Measurements from ENCODE around the gene TMTC1. TPM values are rescaled to one million over a fixed set of nuclear protein-coding genes. Genes with fewer than 3 reads are reported as not detected.

TMTC1 gene
- total RNA-seq, 2 experiments from 2014 or later, result not detected

DNA sequence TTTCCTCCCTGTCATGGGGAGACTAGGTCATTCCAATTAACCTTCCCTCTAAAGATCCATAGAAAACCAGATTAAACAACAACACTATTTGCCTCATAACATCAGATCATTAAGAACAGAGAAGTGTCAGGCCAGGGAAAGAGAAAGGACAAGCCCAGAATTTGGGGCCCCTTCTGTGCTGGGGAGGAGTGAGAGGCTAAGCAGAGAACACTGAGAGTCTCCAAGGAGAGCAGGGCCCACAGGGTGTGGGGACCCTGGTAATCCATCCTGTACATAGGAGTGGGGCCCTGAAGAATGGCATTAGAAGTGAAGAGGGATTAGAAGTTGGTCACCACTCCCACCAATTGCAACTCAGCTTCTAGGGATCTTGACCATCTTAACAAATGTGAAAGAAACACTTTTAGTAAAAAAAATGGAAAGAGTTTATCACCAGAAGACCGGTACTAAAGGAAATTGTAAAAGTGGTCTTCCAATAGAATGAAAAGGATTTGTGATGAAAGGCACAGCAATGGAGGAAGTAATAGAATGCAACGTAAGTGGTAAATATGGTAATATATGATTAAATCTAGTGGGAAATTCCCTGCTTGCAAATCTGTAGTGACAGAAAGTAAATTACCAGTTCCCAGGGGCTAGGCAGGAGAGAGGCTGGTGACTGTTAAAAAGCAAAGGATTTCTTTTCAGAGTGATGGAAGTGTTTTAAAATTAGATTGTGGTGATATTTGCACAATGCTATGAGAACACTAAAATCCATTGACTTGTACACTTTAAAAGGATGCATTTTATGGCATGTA is 14.0 kb upstream of the TMTC1 start:
- H3K9me3 Mint-ChIP-seq, result no peaks in the 10 kb centered on the region
- ChIA-PET POLR2A (no interaction called here), CTCF (no interaction called here)
- no peak for TF ChIP-seq CTCF (IDR thresholded peaks at IDR 0.05)
- H3K4me3 Mint-ChIP-seq, result no peak overlapping the region
- no peaks in the 10 kb centered on the region for H3K4me1 Mint-ChIP-seq (ENCODE audit: low read depth)
- DNase-seq (no peak), ATAC-seq (no peak)
- H3K27ac Mint-ChIP-seq, result no peak overlapping the region
- H3K36me3 Mint-ChIP-seq (ENCODE audit: low read depth), result no peaks in the 10 kb centered on the region
- intact Hi-C loops (cut with micrococcal nuclease), result no loop called here
- no peaks in the 10 kb centered on the region for H3K27me3 Mint-ChIP-seq

GRCh38 chr12:29796823-29797263 is 13.1 kb upstream of the TMTC1 start:
- ChIA-PET CTCF (no interaction called here), POLR2A (no interaction called here)
- no peak for TF ChIP-seq CTCF (IDR thresholded peaks at IDR 0.05)
- Mint-ChIP-seq H3K27me3 (no peaks in the 10 kb centered on the region), H3K9me3 (no peaks in the 10 kb centered on the region), H3K4me1 (ENCODE audit: low read depth) (no peaks in the 10 kb centered on the region), H3K27ac (no peak overlapping the region), H3K4me3 (no peak overlapping the region), H3K36me3 (ENCODE audit: low read depth) (no peaks in the 10 kb centered on the region)
- ATAC-seq, result no peak
- DNase-seq, result no peak
- intact Hi-C loops (cut with micrococcal nuclease), result no loop called here

- no peaks in the 10 kb centered on the region for H3K36me3 Mint-ChIP-seq (ENCODE audit: low read depth)
- TF ChIP-seq CTCF (IDR thresholded peaks at IDR 0.05), result no peak
- ATAC-seq, result no peak
- H3K9me3 Mint-ChIP-seq, result peaks cover under 1% of the 10 kb centered on the region
- DNase-seq, result no peak
- ChIA-PET CTCF (no interaction called here), POLR2A (no interaction called here)
- H3K4me3 Mint-ChIP-seq, result no peak overlapping the region
- no peaks in the 10 kb centered on the region for H3K27me3 Mint-ChIP-seq
- H3K4me1 Mint-ChIP-seq (ENCODE audit: low read depth), result no peaks in the 10 kb centered on the region
- no peak overlapping the region for H3K27ac Mint-ChIP-seq
- intact Hi-C loops (cut with micrococcal nuclease), result no loop called here
These were observed 12.0 kb upstream of the TMTC1 start for GRCh38 chr12:29795715-29796114.

DNA sequence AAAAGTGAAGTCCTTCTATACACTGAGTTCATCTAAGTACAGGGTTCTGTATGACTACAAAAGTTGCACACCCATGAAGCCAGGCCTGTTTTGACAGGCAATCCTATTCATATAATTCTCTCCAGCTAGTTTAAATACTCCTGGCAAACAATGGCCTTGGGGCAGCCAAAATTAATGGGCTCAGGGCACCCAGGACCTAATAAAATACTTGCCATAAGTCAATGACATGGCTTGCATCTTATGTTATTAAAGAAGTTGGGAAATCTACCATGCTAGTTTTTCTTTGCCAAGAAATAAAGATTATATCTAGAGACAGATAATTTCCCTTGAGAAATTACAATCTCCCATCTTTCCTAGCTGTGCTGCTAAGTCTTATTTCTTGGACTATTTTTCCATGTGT is 11.1 kb upstream of the TMTC1 start:
- intact Hi-C loops (cut with micrococcal nuclease), result no loop called here
- TF ChIP-seq CTCF (IDR thresholded peaks at IDR 0.05), result no peak
- CTCF ChIA-PET, result no interaction called here
- no peaks in the 10 kb centered on the region for H3K27me3 Mint-ChIP-seq
- H3K36me3 Mint-ChIP-seq (ENCODE audit: low read depth), result no peaks in the 10 kb centered on the region
- DNase-seq, result no peak
- no peak for ATAC-seq
- H3K9me3 Mint-ChIP-seq, result peaks cover 6% of the 10 kb centered on the region
- POLR2A ChIA-PET, result no interaction called here
- no peak overlapping the region for H3K4me3 Mint-ChIP-seq
- H3K4me1 Mint-ChIP-seq (ENCODE audit: low read depth), result no peaks in the 10 kb centered on the region
- no peak overlapping the region for H3K27ac Mint-ChIP-seq

DNA sequence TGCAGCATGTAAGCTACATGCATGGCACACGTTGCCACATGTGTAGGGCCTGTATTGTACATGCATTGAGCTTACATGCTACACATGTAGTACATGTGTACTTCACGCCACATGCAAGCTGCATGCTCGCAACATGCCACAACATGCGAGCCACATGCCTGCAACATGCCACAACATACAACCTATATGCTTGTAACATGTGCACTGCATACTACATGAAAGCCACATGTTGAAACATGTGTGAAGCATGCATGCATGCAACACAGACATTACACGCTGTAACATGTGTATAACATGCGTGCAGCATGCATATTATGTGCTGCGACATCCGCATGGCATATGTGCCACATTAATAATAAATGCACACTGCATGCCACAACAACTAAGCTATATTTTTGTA is 9.1 kb upstream of the TMTC1 start:
- ChIA-PET CTCF (no interaction called here), POLR2A (no interaction called here)
- H3K4me1 Mint-ChIP-seq (ENCODE audit: low read depth), result no peaks in the 10 kb centered on the region
- intact Hi-C loops (cut with micrococcal nuclease), result no loop called here
- no peak for TF ChIP-seq CTCF (IDR thresholded peaks at IDR 0.05)
- H3K4me3 Mint-ChIP-seq, result no peak overlapping the region
- H3K9me3 Mint-ChIP-seq, result peaks cover 6% of the 10 kb centered on the region
- ATAC-seq (no peak), DNase-seq (no peak)
- H3K27me3 Mint-ChIP-seq, result no peaks in the 10 kb centered on the region
- H3K36me3 Mint-ChIP-seq (ENCODE audit: low read depth), result no peaks in the 10 kb centered on the region
- no peak overlapping the region for H3K27ac Mint-ChIP-seq
